SK-N-MC (cell line): ENCODE results near the gene CNOT6.
"Not testable (repeated sequence)": the region's sequence is repeated elsewhere in the genome, so short reads cannot be mapped to it uniquely, and the experiment has no call there.

ENCODE experiments used
- DNase-seq: peaks from one replicate; pipeline ENCODE4 v3.0.0-alpha.2; 2011; ENCODE audit warnings: low read depth, low spot score
- H3K27ac ChIP-seq: fragments of 200-600 bp; sonication (generic); 2 replicates; pipeline ENCODE4 v1.5.1; 2016; ENCODE audit warnings: mixed run types
- H3K36me3 ChIP-seq: fragments of 200-600 bp; sonication (generic); 2 replicates; pipeline ENCODE4 v1.6.1; 2017; ENCODE audit warnings: antibody characterized with exemption, low read length, mixed read lengths; ENCODE audit not compliant: insufficient read depth
- H3K4me3 ChIP-seq: fragments of 200-600 bp; sonication (generic); 2 replicates; pipeline ENCODE4 v1.5.1; 2016
- H3K9ac ChIP-seq: fragments of 200-600 bp; sonication (generic); 2 replicates; pipeline ENCODE4 v1.8.0; 2017; ENCODE audit warnings: mixed run types, mixed read lengths; ENCODE audit not compliant: insufficient read length
- H3K9me3 ChIP-seq: fragments of 200-600 bp; sonication (generic); 2 replicates; pipeline ENCODE4 v1.6.1; 2017; ENCODE audit warnings: low read depth, mild to moderate bottlenecking, antibody characterized with exemption, low read length, moderate library complexity, mixed read lengths
- EZH2 ChIP-seq: fragments of 200-600 bp; sonication (generic); IDR thresholded peaks from one replicate; pipeline ENCODE4 v1.6.1; 2017; ENCODE audit warnings: antibody characterized with exemption
- FOXP2 ChIP-seq: optimal IDR thresholded peaks from 2 replicates; pipeline ENCODE3; 2011; ENCODE audit warnings: mild to moderate bottlenecking, moderate library complexity; ENCODE audit not compliant: insufficient read depth; ENCODE audit errors: extremely low read length, control extremely low read depth
- POLR2AphosphoS5 ChIP-seq: IDR thresholded peaks from 2 replicates; pipeline ENCODE4 v1.6.1; 2012; ENCODE audit warnings: mild to moderate bottlenecking, low read depth, low read length, borderline replicate concordance

Gene CNOT6

GRCh38 chr5:180486636-180487149 is 7.5 kb upstream of the CNOT6 start:
- Histone ChIP-seq H3K27ac (no peak overlapping the region), H3K4me3 (no peak overlapping the region), H3K9ac (no peak overlapping the region), H3K9me3 (no peaks in the 10 kb centered on the region), H3K36me3 (no peaks in the 10 kb centered on the region)
- DNase-seq = no peak
- no peak for TF ChIP-seq POLR2AphosphoS5
- no peak for TF ChIP-seq FOXP2
- no peak for TF ChIP-seq EZH2

GRCh38 chr5:180487556-180487955 is 6.6 kb upstream of the CNOT6 start:
- no peak overlapping the region for H3K9ac ChIP-seq
- H3K9me3 ChIP-seq = no peaks in the 10 kb centered on the region
- no peak overlapping the region for H3K27ac ChIP-seq
- H3K4me3 ChIP-seq = no peak overlapping the region
- no peak for DNase-seq
- H3K36me3 ChIP-seq = no peaks in the 10 kb centered on the region
- TF ChIP-seq POLR2AphosphoS5 (no peak), FOXP2 (no peak), EZH2 (no peak)

- Histone ChIP-seq H3K4me3 (peak overlapping the region; percentile 58; the same call in 1 of the 2 replicates), H3K36me3 (peaks cover 14% of the 10 kb centered on the region), H3K9ac (peak overlapping the region; percentile 33), H3K27ac (peak overlapping the region; percentile 71), H3K9me3 (no peaks in the 10 kb centered on the region)
- TF ChIP-seq POLR2AphosphoS5 (no peak), EZH2 (no peak), FOXP2 (no peak)
- peak; percentile 47 for DNase-seq
Measured at GRCh38 chr5:180491496-180491895, 2.7 kb upstream of the CNOT6 start.

GRCh38 chr5:180492226-180492903 is 1.8 kb upstream of the CNOT6 start:
- Histone ChIP-seq H3K9me3 (no peaks in the 10 kb centered on the region), H3K9ac (no peak overlapping the region), H3K36me3 (peaks cover 23% of the 10 kb centered on the region), H3K27ac (no peak overlapping the region), H3K4me3 (no peak overlapping the region)
- no peak for DNase-seq
- TF ChIP-seq POLR2AphosphoS5 (no peak), EZH2 (no peak), FOXP2 (no peak)

DNA sequence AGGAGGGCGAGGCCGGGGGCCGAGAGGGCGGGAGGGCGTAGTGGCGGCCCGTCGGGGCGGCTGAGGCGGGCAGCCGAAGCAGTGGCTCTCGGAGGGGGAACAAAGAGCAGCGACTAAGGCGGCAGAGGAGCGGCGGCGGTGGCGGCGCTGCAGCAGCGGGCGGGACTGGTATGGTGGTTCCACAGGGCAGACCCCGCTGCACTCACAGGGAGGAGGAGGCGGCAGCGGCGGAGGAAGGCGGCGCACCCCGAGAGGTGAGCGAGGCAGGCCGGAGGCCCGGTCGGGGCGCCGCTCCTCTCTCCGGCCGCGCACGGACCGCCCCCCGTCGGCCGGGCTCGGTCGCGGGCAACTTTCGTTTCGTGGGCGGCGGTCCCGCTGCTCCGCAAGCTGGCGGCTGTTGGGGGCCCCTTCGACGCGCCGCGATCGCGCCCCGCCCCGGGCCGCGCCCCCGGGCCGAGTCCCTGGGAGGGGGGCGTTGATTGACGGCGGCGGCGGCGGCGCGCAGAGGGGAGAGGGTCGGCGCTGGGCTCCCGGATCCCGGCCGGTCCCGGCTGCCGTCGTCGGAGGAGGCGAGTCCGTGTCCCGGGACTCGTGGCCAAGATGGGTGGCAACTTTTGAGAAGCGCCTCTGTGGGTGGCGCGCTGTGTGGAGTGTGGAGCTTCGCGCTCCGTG is 467 bp downstream of the CNOT6 start:
- no peak for DNase-seq
- TF ChIP-seq POLR2AphosphoS5 = no peak
- no peak for TF ChIP-seq EZH2
- no peak for TF ChIP-seq FOXP2
- H3K27ac ChIP-seq = peak overlapping the region; percentile 85
- H3K9ac ChIP-seq = peak overlapping the region; percentile 98
- peak overlapping the region; percentile 93 for H3K4me3 ChIP-seq
- no peaks in the 10 kb centered on the region for H3K9me3 ChIP-seq
- H3K36me3 ChIP-seq = peaks cover 45% of the 10 kb centered on the region

GRCh38 chr5:180495292-180495691 is 1.1 kb downstream of the CNOT6 start:
- peak overlapping the region; percentile 98 for H3K9ac ChIP-seq
- H3K36me3 ChIP-seq = peaks cover 51% of the 10 kb centered on the region
- TF ChIP-seq POLR2AphosphoS5 = no peak
- no peak for TF ChIP-seq EZH2
- no peak for TF ChIP-seq FOXP2
- no peaks in the 10 kb centered on the region for H3K9me3 ChIP-seq
- H3K4me3 ChIP-seq = peak overlapping the region; percentile 93
- no peak overlapping the region; the same call in 1 of the 2 replicates for H3K27ac ChIP-seq
- no peak for DNase-seq

- H3K27ac ChIP-seq = no peak overlapping the region
Measured at GRCh38 chr5:180495991-180496741, 2.0 kb downstream of the CNOT6 start.

GRCh38 chr5:180496806-180497205 is 2.6 kb downstream of the CNOT6 start:
- H3K36me3 ChIP-seq = peaks cover 59% of the 10 kb centered on the region
- H3K9ac ChIP-seq, H3K27ac ChIP-seq: not testable (repeated sequence)

More at GRCh38 chr5:180495991-180496741, 2.0 kb downstream of the CNOT6 start:
- H3K4me3 ChIP-seq = peak overlapping the region; percentile 93
- H3K36me3 ChIP-seq = peaks cover 58% of the 10 kb centered on the region
- DNase-seq = no peak
- no peaks in the 10 kb centered on the region for H3K9me3 ChIP-seq
- TF ChIP-seq EZH2 (no peak), FOXP2 (no peak)
- H3K9ac ChIP-seq = peak overlapping the region; percentile 98

DNA sequence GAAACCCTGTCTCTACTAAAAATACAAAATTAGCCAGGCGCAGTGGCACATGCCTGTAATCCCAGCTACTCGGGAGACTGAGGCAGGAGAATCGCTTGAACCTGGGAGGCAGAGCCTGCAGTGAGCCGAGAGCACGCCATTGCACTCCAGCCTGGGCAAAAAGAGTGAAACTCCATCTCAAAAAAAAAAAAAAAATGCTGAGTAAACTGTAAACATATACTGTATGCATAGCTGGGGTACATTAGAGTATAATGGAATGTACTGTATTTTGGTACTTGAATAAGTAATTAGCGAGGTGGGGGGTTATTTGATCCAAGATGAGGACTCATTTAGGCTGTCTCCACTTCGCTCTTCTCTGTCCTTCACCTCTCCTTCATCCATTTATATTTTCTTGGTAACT is 3.7 kb downstream of the CNOT6 start:
- not testable (repeated sequence) for H3K9ac ChIP-seq, H3K4me3 ChIP-seq, H3K27ac ChIP-seq, H3K9me3 ChIP-seq, DNase-seq
- peaks cover 67% of the 10 kb centered on the region for H3K36me3 ChIP-seq

More at GRCh38 chr5:180496806-180497205, 2.6 kb downstream of the CNOT6 start:
- not testable (repeated sequence) for H3K4me3 ChIP-seq, H3K9me3 ChIP-seq, DNase-seq
